Naive thymus-derived CD4-positive, alpha-beta T cell (primary cell): Measurements from ENCODE around the gene ETV3. TPM values are rescaled to one million over a fixed set of nuclear protein-coding genes. Genes with fewer than 3 reads are reported as not detected.
A peak's percentile ranks its signal among the peaks of the same experiment; 100 is the strongest.

ENCODE experiments used
- ATAC-seq: fragments of 150-1000 bp; cut with Tn5 transposase; 2 replicates; pipeline ENCODE4 v1.10.0; 2021; ENCODE audit warnings: mild to moderate bottlenecking, moderate library complexity
- CTCF ChIA-PET: fragments of 350-600 bp; sonication (Branson Sonifier 250); formaldehyde crosslinking; loops from one replicate; lab custom pipeline; 2021; ENCODE audit warnings: antibody characterized with exemption; lab: Charles Lee
- POLR2A ChIA-PET: fragments of 350-600 bp; sonication (Branson Sonifier 250); formaldehyde crosslinking; loops from one replicate; lab custom pipeline; 2021; ENCODE audit warnings: antibody characterized with exemption, inconsistent platforms; lab: Charles Lee
- DNase-seq, 9 donors: peaks; one replicate each; pipeline versions ENCODE4 v3.0.0 to v3.0.0-alpha.2; 2020 to 2022; ENCODE audit warnings: mixed read lengths in 1 of 9
- H3K27ac ChIP-seq: one replicate; pipeline ENCODE4 v1.7.0; 2013; ENCODE audit warnings: mild to moderate bottlenecking, low read depth, low read length, moderate library complexity
- H3K27me3 ChIP-seq, 2 donors: one replicate each; pipeline ENCODE4 v1.7.0; 2013; ENCODE audit warnings: low read length in 2 of 2, mild to moderate bottlenecking in 2 of 2, moderate library complexity in 2 of 2; ENCODE audit not compliant: control insufficient read depth in 2 of 2, insufficient read depth in 2 of 2
- H3K36me3 ChIP-seq, 3 experiments: 1 replicate in 2 of 3; 2 replicates in 1 of 3; pipeline ENCODE4 v1.7.0; 2013; ENCODE audit warnings: low read length in 3 of 3, mild to moderate bottlenecking in 3 of 3, moderate library complexity in 1 of 3; ENCODE audit not compliant: insufficient read depth in 3 of 3, control insufficient read depth in 2 of 3
- H3K4me1 ChIP-seq, 2 donors: one replicate each; pipeline ENCODE4 v1.7.0; 2013; ENCODE audit warnings: low read length in 2 of 2, mild to moderate bottlenecking in 2 of 2, moderate library complexity in 1 of 2; ENCODE audit not compliant: control insufficient read depth in 2 of 2, insufficient read depth in 2 of 2
- H3K4me3 ChIP-seq: 2 replicates; pipeline ENCODE4 v1.7.0; 2013; ENCODE audit warnings: mild to moderate bottlenecking, low read length
- H3K9me3 ChIP-seq, 3 experiments: 1 replicate in 2 of 3; 2 replicates in 1 of 3; pipeline ENCODE4 v1.7.0; 2013; ENCODE audit warnings: low read length in 3 of 3; ENCODE audit not compliant: control insufficient read depth in 2 of 3
- H3K27ac Mint-ChIP-seq, 9 donors: one replicate each; pipeline ENCODE4 v1.8.0; 2020 to 2022; ENCODE audit warnings: mixed read lengths in 9 of 9, mild to moderate bottlenecking in 8 of 9, moderate library complexity in 5 of 9, inconsistent platforms in 2 of 9
- H3K27me3 Mint-ChIP-seq, 5 donors: one replicate each; pipeline ENCODE4 v1.8.0; 2021 to 2022; ENCODE audit warnings: mixed read lengths in 5 of 5, mild to moderate bottlenecking in 1 of 5
- H3K36me3 Mint-ChIP-seq, 5 donors: one replicate each; pipeline ENCODE4 v1.8.0; 2020 to 2022; ENCODE audit warnings: mixed read lengths in 5 of 5, mild to moderate bottlenecking in 3 of 5, inconsistent platforms in 1 of 5
- H3K4me1 Mint-ChIP-seq, 7 donors: one replicate each; pipeline ENCODE4 v1.8.0; 2020 to 2022; ENCODE audit warnings: mixed read lengths in 7 of 7, mild to moderate bottlenecking in 3 of 7, inconsistent platforms in 1 of 7
- H3K4me3 Mint-ChIP-seq, 10 donors: one replicate each; pipeline ENCODE4 v1.8.0; 2020 to 2022; ENCODE audit warnings: mild to moderate bottlenecking in 10 of 10, mixed read lengths in 10 of 10, moderate library complexity in 6 of 10, inconsistent platforms in 2 of 10
- H3K9me3 Mint-ChIP-seq, 11 donors: one replicate each; pipeline ENCODE4 v1.8.0; 2020 to 2022; ENCODE audit warnings: mixed read lengths in 11 of 11, mild to moderate bottlenecking in 4 of 11, inconsistent platforms in 1 of 11, moderate library complexity in 1 of 11
- intact Hi-C, 2 donors: fragments of 100-400 bp; cut with micrococcal nuclease; formaldehyde crosslinking; loops; one replicate each; pipeline ENCODE4 v1.15.1; 2023
- polyA plus RNA-seq, 2 donors: library from polyadenylated mRNA; unstranded; fragments of 300-500 nt; fragmentation: Illumina TruSeq; gene quantifications; one replicate each; pipeline ENCODE4 v1.2.3, GENCODE V29; 2021
- total RNA-seq, 6 experiments: library from RNA in 5 of 6; stranded (reverse) in 5 of 6; gene quantifications; 1 replicate in 5 of 6; 2 replicates in 1 of 6; pipeline ENCODE4 v1.2.3 and lab custom pipeline; 2021 to 2026

The ETV3 gene
- total and polyA plus RNA-seq, 7 experiments from 2014 or later: 4.5 to 72.4 (median 32.1) TPM

GRCh38 chr1:157144509-157144908 lies 6.3 kb upstream of the ETV3 start:
- no peak overlapping the region for H3K4me3 ChIP-seq
- no peaks in the 10 kb centered on the region for H3K9me3 ChIP-seq
- ChIA-PET CTCF (no interaction called here), POLR2A (interaction anchor here (0.8 kb wide), 1 partner anchor 10 kb away, joined by 3 read pairs; no protein-coding TSS in a partner anchor)
- no peak overlapping the region for H3K27ac Mint-ChIP-seq
- no peaks in the 10 kb centered on the region for H3K4me1 ChIP-seq
- ATAC-seq (no peak), DNase-seq (no peak)
- no peak overlapping the region for H3K4me3 Mint-ChIP-seq
- peaks cover 0 to 2% (median 0%) of the 10 kb centered on the region in 5 donors for H3K36me3 Mint-ChIP-seq
- H3K36me3 ChIP-seq: no peaks in the 10 kb centered on the region
- no peaks in the 10 kb centered on the region for H3K27me3 ChIP-seq
- no peak overlapping the region for H3K27ac ChIP-seq
- peaks cover 0 to 1% (median 0%) of the 10 kb centered on the region in 11 donors for H3K9me3 Mint-ChIP-seq
- H3K27me3 Mint-ChIP-seq: peaks cover 0 to 7% (median 0%) of the 10 kb centered on the region in 5 donors
- H3K4me1 Mint-ChIP-seq: peaks cover 0 to 30% (median 16%) of the 10 kb centered on the region in 7 donors
- intact Hi-C loops: no loop called here

- Mint-ChIP-seq H3K4me3 (no peak overlapping the region), H3K36me3 (no peaks in the 10 kb centered on the region), H3K4me1 (peaks cover 3 to 24% (median 14%) of the 10 kb centered on the region in 7 donors), H3K9me3 (no peaks in the 10 kb centered on the region), H3K27ac (peak overlapping the region in 1 of 9 donors; percentile 2), H3K27me3 (peaks cover 0 to 7% (median 0%) of the 10 kb centered on the region in 5 donors)
- ATAC-seq: no peak
- peaks cover 5 to 8% of the 10 kb centered on the region in 2 donors for H3K4me1 ChIP-seq
- DNase-seq: no peak
- H3K36me3 ChIP-seq: peaks cover 0 to 4% (median 0%) of the 10 kb centered on the region in 3 experiments
- CTCF ChIA-PET: interaction anchor here (1.1 kb wide), 1 partner anchor 52 kb away, joined by 5 read pairs; no protein-coding TSS in a partner anchor
- H3K27me3 ChIP-seq: no peaks in the 10 kb centered on the region
- H3K27ac ChIP-seq: no peak overlapping the region
- POLR2A ChIA-PET: no interaction called here
- H3K9me3 ChIP-seq: no peaks in the 10 kb centered on the region
- intact Hi-C loops: no loop called here
- H3K4me3 ChIP-seq: no peak overlapping the region
Measured at GRCh38 chr1:157142765-157143423, 4.7 kb upstream of the ETV3 start.

- Histone ChIP-seq H3K27ac (no peak overlapping the region), H3K36me3 (peaks cover 0 to 7% (median 0%) of the 10 kb centered on the region in 3 experiments), H3K27me3 (no peaks in the 10 kb centered on the region), H3K4me1 (peaks cover 6 to 11% of the 10 kb centered on the region in 2 donors), H3K9me3 (no peaks in the 10 kb centered on the region), H3K4me3 (no peak overlapping the region)
- H3K36me3 Mint-ChIP-seq: peaks cover 0 to 6% (median 0%) of the 10 kb centered on the region in 5 donors
- peaks cover 0 to 7% (median 0%) of the 10 kb centered on the region in 5 donors for H3K27me3 Mint-ChIP-seq
- H3K4me3 Mint-ChIP-seq: no peak overlapping the region
- ChIA-PET POLR2A (no interaction called here), CTCF (interaction anchor here (0.9 to 1.1 kb wide), 2 partner anchors 15 to 52 kb away, joined by 4 to 5 read pairs; no protein-coding TSS in a partner anchor)
- peaks cover 8 to 27% (median 20%) of the 10 kb centered on the region in 7 donors for H3K4me1 Mint-ChIP-seq
- intact Hi-C loops: no loop called here
- H3K9me3 Mint-ChIP-seq: no peaks in the 10 kb centered on the region
- peak overlapping the region in 1 of 9 donors; percentile 57 for H3K27ac Mint-ChIP-seq
- ATAC-seq: no peak
- DNase-seq: no peak
Measured at GRCh38 chr1:157142201-157142600, 4.0 kb upstream of the ETV3 start.

- ChIA-PET CTCF (interaction anchor here (1.1 kb wide), 1 partner anchor 51 kb away, joined by 5 read pairs; no protein-coding TSS in a partner anchor), POLR2A (no interaction called here)
- ATAC-seq: no peak
- Histone ChIP-seq H3K27me3 (no peaks in the 10 kb centered on the region), H3K36me3 (peaks cover 0 to 7% (median 0%) of the 10 kb centered on the region in 3 experiments), H3K4me3 (no peak overlapping the region), H3K9me3 (no peaks in the 10 kb centered on the region), H3K4me1 (peaks cover 15 to 20% of the 10 kb centered on the region in 2 donors), H3K27ac (no peak overlapping the region)
- H3K27me3 Mint-ChIP-seq: peaks cover 0 to 7% (median 0%) of the 10 kb centered on the region in 5 donors
- no peak overlapping the region for H3K4me3 Mint-ChIP-seq
- H3K9me3 Mint-ChIP-seq: no peaks in the 10 kb centered on the region
- H3K36me3 Mint-ChIP-seq: peaks cover 0 to 9% (median 0%) of the 10 kb centered on the region in 5 donors
- peak overlapping the region; percentile 51 to 98 (median 90) for H3K27ac Mint-ChIP-seq
- intact Hi-C loops: no loop called here
- no peak for DNase-seq
- H3K4me1 Mint-ChIP-seq: peaks cover 16 to 36% (median 28%) of the 10 kb centered on the region in 7 donors
Measured at GRCh38 chr1:157141212-157141855, 3.1 kb upstream of the ETV3 start.

DNA sequence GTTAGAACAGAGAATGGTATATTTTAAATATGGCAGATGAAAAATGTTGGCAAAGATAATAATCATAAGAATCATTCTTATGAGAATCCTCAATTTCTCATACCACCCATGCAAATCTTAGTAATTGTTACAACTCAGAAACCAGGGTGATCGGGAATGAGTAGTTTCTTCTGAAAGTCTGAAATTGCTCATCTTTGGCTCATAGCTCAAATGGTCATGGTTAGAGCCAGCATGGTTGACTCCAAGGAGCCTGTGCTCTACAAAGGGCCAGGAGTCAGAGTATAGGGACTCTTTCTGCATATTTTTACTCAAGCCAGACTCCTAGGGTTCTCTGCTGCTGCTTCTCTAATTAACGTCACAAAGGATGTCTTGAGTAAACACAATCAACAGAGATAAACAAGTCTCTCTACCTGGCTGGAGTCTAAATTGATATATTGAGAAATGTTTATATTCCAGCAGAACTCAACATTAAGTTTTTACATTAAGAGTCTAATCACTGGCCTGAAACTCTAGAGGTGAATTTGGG lies 1.9 kb upstream of the ETV3 start:
- Histone ChIP-seq H3K4me3 (no peak overlapping the region), H3K9me3 (no peaks in the 10 kb centered on the region), H3K27me3 (no peaks in the 10 kb centered on the region), H3K36me3 (peaks cover 0 to 16% (median 10%) of the 10 kb centered on the region in 3 experiments), H3K27ac (peak overlapping the region; percentile 96), H3K4me1 (peaks cover 27 to 32% of the 10 kb centered on the region in 2 donors)
- POLR2A ChIA-PET: no interaction called here
- ATAC-seq (no peak), DNase-seq (no peak)
- no peaks in the 10 kb centered on the region for H3K9me3 Mint-ChIP-seq
- H3K4me3 Mint-ChIP-seq: peak overlapping the region in 2 of 10 donors; percentile 12 to 86
- intact Hi-C loops: no loop called here
- CTCF ChIA-PET: interaction anchor here (8.0 kb wide), 1 partner anchor 16 kb away, joined by 37 read pairs; no protein-coding TSS in a partner anchor
- H3K27me3 Mint-ChIP-seq: peaks cover 0 to 6% (median 0%) of the 10 kb centered on the region in 5 donors
- peaks cover 27 to 48% (median 40%) of the 10 kb centered on the region in 7 donors for H3K4me1 Mint-ChIP-seq
- peak overlapping the region in 8 of 9 donors; percentile 83 to 98 (median 95) for H3K27ac Mint-ChIP-seq
- peaks cover 0 to 19% (median 6%) of the 10 kb centered on the region in 5 donors for H3K36me3 Mint-ChIP-seq

GRCh38 chr1:157139052-157139715 lies 989 bp upstream of the ETV3 start:
- ATAC-seq: no peak
- Histone ChIP-seq H3K4me1 (peaks cover 36 to 41% of the 10 kb centered on the region in 2 donors), H3K4me3 (peak overlapping the region; percentile 84), H3K27me3 (no peaks in the 10 kb centered on the region), H3K27ac (peak overlapping the region; percentile 96), H3K9me3 (no peaks in the 10 kb centered on the region), H3K36me3 (peaks cover 0 to 25% (median 10%) of the 10 kb centered on the region in 3 experiments)
- no peak for DNase-seq
- ChIA-PET CTCF (interaction anchor here (8.0 kb wide), 1 partner anchor 17 kb away, joined by 37 read pairs; no protein-coding TSS in a partner anchor), POLR2A (interaction anchor here (0.7 to 1.3 kb wide), 4 partner anchors 9 to 387 kb away, joined by 3 read pairs; no protein-coding TSS in a partner anchor)
- intact Hi-C loops: loop anchor here (1.0 to 10.0 kb wide), 9 partner anchors 8 to 1868 kb away; partner anchors contain the start of genes IFI16 (in 1 of the 2), MRPL24 (in 1 of the 2) and SH2D2A (in 1 of the 2)
- peaks cover 0 to 3% (median 0%) of the 10 kb centered on the region in 5 donors for H3K27me3 Mint-ChIP-seq
- H3K4me3 Mint-ChIP-seq: peak overlapping the region; percentile 85 to 96 (median 94)
- H3K36me3 Mint-ChIP-seq: peaks cover 3 to 28% (median 10%) of the 10 kb centered on the region in 5 donors
- H3K4me1 Mint-ChIP-seq: peaks cover 35 to 57% (median 50%) of the 10 kb centered on the region in 7 donors
- peak overlapping the region; percentile 83 to 98 (median 95) for H3K27ac Mint-ChIP-seq
- no peaks in the 10 kb centered on the region for H3K9me3 Mint-ChIP-seq
